ENCODE data around the gene RGS1. TPM values are rescaled to one million over a fixed set of nuclear protein-coding genes. Genes with fewer than 3 reads are reported as not detected.

RGS1 gene, protein sequence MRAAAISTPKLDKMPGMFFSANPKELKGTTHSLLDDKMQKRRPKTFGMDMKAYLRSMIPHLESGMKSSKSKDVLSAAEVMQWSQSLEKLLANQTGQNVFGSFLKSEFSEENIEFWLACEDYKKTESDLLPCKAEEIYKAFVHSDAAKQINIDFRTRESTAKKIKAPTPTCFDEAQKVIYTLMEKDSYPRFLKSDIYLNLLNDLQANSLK
- total RNA-seq = not detected in 2 replicates

DNA sequence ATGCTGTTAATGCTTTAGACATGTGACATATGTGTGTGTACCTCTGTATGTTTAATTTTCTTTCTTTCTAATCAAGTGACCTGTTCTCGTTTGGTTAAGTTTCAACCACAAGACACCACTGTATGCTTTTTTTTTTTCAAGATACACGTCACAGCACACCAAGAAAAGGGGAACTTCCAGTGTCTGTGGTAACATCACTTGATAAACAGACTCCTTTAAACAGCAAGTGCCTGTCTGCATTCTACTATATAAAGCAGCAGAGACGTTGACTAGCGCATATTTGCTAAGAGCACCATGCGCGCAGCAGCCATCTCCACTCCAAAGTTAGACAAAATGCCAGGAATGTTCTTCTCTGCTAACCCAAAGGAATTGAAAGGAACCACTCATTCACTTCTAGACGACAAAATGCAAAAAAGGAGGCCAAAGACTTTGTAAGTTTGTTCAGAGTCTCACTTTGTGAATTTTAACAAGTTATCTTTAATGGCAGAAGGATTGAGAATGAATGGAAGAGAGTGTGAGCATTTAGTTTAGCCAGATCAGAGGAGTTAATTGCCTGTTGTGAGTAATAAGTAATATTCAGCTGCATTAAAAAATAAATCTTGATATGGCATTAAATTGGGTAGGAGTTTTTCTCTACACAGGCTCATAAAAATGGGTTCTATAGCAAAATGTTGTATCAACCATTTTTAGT is at the start of gene RGS1:
Gene RGS1 (plus strand): TSS at position 275 of the 691 bp plus-strand sequence. CDS start 20 bp downstream, at position 295.

Other genes with a start within 250 kb of the RGS1 start
- not detected in 2 replicates for gene RGS13, start 60.4 kb downstream of the RGS1 start, total RNA-seq
- gene RGS2, start 233.3 kb downstream of the RGS1 start, total RNA-seq = 9.3 and 17.0 TPM in 2 replicates